SK-N-SH treated with all-trans-retinoic acid at 6 μM for 48 hours (cell line): ENCODE results near the gene KRT75.
"Not testable (repeated sequence)": the region's sequence is repeated elsewhere in the genome, so short reads cannot be mapped to it uniquely, and the experiment has no call there.

Source experiments
- ARNTL ChIP-seq: fragments of 450-650 bp; formaldehyde crosslinking; IDR thresholded peaks from 2 replicates; pipeline ENCODE4 v1.5.0; 2020; ENCODE audit warnings: low read depth, mild to moderate bottlenecking, moderate library complexity, borderline replicate concordance
- ESRRG ChIP-seq: fragments of 250-450 bp; sonication (Bioruptor Pico); IDR thresholded peaks from 2 replicates; pipeline ENCODE4 v1.6.1; 2021; ENCODE audit warnings: mild to moderate bottlenecking
- GLIS3 ChIP-seq: fragments of 250-450 bp; sonication (Bioruptor Pico); IDR thresholded peaks from 2 replicates; pipeline ENCODE4 v1.5.0; 2020; ENCODE audit warnings: mild to moderate bottlenecking, moderate library complexity
- ISL1 ChIP-seq: fragments of 250-450 bp; sonication (Bioruptor Pico); IDR thresholded peaks from 2 replicates; pipeline ENCODE4 v2.1.2; 2022; ENCODE audit warnings: mild to moderate bottlenecking, moderate library complexity
- PATZ1 ChIP-seq: fragments of 250-450 bp; sonication (Bioruptor Pico); IDR thresholded peaks from 2 replicates; pipeline ENCODE4 v1.8.0; 2020; ENCODE audit warnings: mild to moderate bottlenecking, moderate library complexity, borderline replicate concordance
- PPARA ChIP-seq: fragments of 250-450 bp; sonication (Bioruptor Pico); IDR thresholded peaks from 2 replicates; pipeline ENCODE4 v1.5.0; 2020; ENCODE audit warnings: mild to moderate bottlenecking, borderline replicate concordance
- RARB ChIP-seq: fragments of 250-450 bp; sonication (Bioruptor Pico); IDR thresholded peaks from 2 replicates; pipeline ENCODE4 v1.8.0; 2021; ENCODE audit warnings: mild to moderate bottlenecking, moderate library complexity
- ZFP3 ChIP-seq: fragments of 250-450 bp; sonication (Bioruptor Pico); IDR thresholded peaks from 2 replicates; pipeline ENCODE4 v1.5.0; 2020; ENCODE audit warnings: mild to moderate bottlenecking, moderate library complexity
- ZFP30 ChIP-seq: fragments of 450-650 bp; formaldehyde crosslinking; IDR thresholded peaks from 2 replicates; pipeline ENCODE4 v1.5.0; 2022; ENCODE audit warnings: mild to moderate bottlenecking, moderate library complexity
- ZNF565 ChIP-seq: fragments of 450-650 bp; formaldehyde crosslinking; conservative IDR thresholded peaks from 2 replicates; pipeline ENCODE4 v1.5.0; 2020; ENCODE audit warnings: low read depth, mild to moderate bottlenecking, moderate library complexity
- ZNF70 ChIP-seq: fragments of 450-650 bp; formaldehyde crosslinking; IDR thresholded peaks from 2 replicates; pipeline ENCODE4 v1.5.0; 2020; ENCODE audit warnings: mild to moderate bottlenecking, moderate library complexity
- TF ChIP-seq, protein P1 (sequence below): fragments of 250-450 bp; sonication (Bioruptor Pico); IDR thresholded peaks from 2 replicates; pipeline ENCODE4 v1.5.1; 2020; ENCODE audit warnings: low read depth, mild to moderate bottlenecking, moderate library complexity
- TF ChIP-seq, protein P2 (sequence below): fragments of 250-450 bp; sonication (Bioruptor Pico); IDR thresholded peaks from 2 replicates; pipeline ENCODE4 v1.5.1; 2021; ENCODE audit warnings: mild to moderate bottlenecking, moderate library complexity

DNA sequence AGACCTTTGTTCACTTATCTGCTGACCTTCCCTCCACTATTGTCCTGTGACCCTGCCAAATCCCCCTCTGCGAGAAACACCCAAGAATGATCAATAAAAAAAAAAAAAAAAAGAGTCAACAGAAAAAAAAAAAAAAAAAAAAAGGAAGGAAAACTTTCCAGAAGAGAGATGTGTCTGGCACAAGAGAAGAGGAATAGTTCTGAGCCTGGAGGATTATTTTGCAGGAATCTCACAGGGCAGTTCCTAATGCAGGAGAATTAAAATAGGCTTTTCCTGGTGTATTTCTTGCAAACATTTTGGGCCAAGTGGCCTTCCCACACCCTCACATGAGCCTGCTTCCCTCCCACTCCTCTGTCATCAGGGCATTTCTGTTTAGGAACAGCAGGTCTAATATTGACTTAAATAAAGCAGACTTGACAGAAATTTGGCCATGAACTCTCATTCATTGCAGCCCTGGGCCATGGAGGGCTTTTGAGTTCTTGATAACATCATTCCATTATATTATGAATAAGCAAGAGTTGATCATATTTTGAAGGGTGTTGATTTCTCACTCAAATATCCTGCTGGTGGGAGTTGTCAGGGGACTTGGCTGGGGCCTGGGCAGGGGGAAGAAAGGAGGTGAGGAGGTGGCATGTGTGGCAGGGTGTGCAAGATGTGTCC is 23.5 kb downstream of the KRT75 start:
- not testable (repeated sequence) for TF ChIP-seq PATZ1; RARB (CRISPR knock-in tag); ESRRG (CRISPR knock-in tag); ZFP30 (CRISPR knock-in tag); ZNF565 (CRISPR knock-in tag); ARNTL (CRISPR knock-in tag); ZNF70 (CRISPR knock-in tag); PPARA; ISL1 (CRISPR knock-in tag); ZFP3 (CRISPR knock-in tag); GLIS3 (CRISPR knock-in tag)
- TF ChIP-seq, protein P1, sequence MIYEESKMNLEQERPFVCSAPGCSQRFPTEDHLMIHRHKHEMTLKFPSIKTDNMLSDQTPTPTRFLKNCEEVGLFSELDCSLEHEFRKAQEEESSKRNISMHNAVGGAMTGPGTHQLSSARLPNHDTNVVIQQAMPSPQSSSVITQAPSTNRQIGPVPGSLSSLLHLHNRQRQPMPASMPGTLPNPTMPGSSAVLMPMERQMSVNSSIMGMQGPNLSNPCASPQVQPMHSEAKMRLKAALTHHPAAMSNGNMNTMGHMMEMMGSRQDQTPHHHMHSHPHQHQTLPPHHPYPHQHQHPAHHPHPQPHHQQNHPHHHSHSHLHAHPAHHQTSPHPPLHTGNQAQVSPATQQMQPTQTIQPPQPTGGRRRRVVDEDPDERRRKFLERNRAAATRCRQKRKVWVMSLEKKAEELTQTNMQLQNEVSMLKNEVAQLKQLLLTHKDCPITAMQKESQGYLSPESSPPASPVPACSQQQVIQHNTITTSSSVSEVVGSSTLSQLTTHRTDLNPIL (CRISPR knock-in tag), result not testable (repeated sequence)
- TF ChIP-seq, protein P2, sequence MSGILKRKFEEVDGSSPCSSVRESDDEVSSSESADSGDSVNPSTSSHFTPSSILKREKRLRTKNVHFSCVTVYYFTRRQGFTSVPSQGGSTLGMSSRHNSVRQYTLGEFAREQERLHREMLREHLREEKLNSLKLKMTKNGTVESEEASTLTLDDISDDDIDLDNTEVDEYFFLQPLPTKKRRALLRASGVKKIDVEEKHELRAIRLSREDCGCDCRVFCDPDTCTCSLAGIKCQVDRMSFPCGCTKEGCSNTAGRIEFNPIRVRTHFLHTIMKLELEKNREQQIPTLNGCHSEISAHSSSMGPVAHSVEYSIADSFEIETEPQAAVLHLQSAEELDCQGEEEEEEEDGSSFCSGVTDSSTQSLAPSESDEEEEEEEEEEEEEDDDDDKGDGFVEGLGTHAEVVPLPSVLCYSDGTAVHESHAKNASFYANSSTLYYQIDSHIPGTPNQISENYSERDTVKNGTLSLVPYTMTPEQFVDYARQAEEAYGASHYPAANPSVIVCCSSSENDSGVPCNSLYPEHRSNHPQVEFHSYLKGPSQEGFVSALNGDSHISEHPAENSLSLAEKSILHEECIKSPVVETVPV (CRISPR knock-in tag), result not testable (repeated sequence)
